Measurements from ENCODE around the gene GIPC2.

GIPC2 gene

GRCh38 chr1:78058670-78059069, 12.9 kb downstream of the GIPC2 start:
- no peak for TF ChIP-seq CTCF (IDR thresholded peaks at IDR 0.05)

- TF ChIP-seq CTCF (IDR thresholded peaks at IDR 0.05) = no peak
Measured at GRCh38 chr1:78060857-78061563, 15.2 kb downstream of the GIPC2 start.

GRCh38 chr1:78061825-78062523, 16.2 kb downstream of the GIPC2 start:
- no peak for TF ChIP-seq CTCF (IDR thresholded peaks at IDR 0.05)

GRCh38 chr1:78068681-78069283, 23.0 kb downstream of the GIPC2 start:
- no peak for TF ChIP-seq CTCF (IDR thresholded peaks at IDR 0.05)

- no peak for TF ChIP-seq CTCF (IDR thresholded peaks at IDR 0.05)
Measured at GRCh38 chr1:78069784-78070183, 24.0 kb downstream of the GIPC2 start.

- no peak for TF ChIP-seq CTCF (IDR thresholded peaks at IDR 0.05)
Measured at GRCh38 chr1:78070210-78070609, 24.4 kb downstream of the GIPC2 start.

- no peak for TF ChIP-seq CTCF (IDR thresholded peaks at IDR 0.05)
Measured at GRCh38 chr1:78070758-78071157, 25.0 kb downstream of the GIPC2 start.

Measured in LNCAP (cell line).